ENCODE measurements around the gene KIF6.

The KIF6 gene

DNA sequence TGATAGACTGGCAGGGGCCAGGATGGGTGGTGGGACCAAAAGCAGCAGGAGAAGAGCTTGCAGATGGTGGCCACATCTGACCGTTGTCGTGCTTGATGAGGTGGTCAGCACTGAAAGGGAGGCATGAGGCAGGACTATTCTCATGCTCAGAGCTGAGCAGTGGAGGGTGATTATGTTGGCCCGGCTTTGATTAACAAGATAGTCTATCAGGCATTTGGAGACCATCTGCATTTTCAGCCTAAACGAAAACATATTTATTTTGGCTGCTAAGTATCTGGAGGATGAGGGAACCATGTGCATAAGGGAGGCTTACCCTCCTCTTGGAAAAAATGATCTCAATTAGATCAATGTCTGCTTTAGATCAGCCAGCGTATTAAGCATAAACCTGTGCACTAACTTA lies 261.1 kb downstream of the KIF6 start:
- TF ChIP-seq, protein P1, sequence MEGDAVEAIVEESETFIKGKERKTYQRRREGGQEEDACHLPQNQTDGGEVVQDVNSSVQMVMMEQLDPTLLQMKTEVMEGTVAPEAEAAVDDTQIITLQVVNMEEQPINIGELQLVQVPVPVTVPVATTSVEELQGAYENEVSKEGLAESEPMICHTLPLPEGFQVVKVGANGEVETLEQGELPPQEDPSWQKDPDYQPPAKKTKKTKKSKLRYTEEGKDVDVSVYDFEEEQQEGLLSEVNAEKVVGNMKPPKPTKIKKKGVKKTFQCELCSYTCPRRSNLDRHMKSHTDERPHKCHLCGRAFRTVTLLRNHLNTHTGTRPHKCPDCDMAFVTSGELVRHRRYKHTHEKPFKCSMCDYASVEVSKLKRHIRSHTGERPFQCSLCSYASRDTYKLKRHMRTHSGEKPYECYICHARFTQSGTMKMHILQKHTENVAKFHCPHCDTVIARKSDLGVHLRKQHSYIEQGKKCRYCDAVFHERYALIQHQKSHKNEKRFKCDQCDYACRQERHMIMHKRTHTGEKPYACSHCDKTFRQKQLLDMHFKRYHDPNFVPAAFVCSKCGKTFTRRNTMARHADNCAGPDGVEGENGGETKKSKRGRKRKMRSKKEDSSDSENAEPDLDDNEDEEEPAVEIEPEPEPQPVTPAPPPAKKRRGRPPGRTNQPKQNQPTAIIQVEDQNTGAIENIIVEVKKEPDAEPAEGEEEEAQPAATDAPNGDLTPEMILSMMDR (IDR thresholded peaks at IDR 0.05; ENCODE audit: low read depth, low read length, missing control alignments), result no peak
- DNase-seq (ENCODE audit: extremely low read depth, low read depth), result peak; percentile 39
- no peak overlapping the region for H3K4me3 ChIP-seq (replicated peaks; ENCODE audit: low read depth, low read length)

DNA sequence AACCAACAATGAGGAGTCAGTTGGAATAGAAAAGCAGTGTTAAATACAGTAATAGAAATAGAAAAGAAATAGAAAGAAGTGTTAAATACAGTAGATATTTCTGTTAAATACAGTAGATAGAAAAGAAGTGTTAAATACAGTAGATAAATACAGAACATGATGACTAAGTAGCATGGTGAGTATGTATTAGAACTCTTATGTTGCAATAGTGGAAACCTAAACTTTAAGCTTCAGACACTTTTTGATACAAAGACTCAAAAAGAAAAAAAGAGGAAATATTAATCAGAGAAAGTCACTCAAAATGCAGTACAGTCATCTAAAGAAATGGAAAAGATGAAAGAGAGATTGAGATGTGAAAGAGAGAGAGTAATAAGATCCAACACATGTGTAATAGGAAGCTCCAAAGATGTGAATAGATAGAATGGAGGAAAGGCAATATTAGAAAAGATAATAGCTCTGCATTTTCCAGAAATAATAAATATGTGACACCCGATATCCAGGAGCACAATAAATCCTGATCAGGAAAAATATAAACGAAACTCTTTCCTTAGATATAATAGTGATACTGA lies 271.2 kb downstream of the KIF6 start:
- TF ChIP-seq, protein P1 (IDR thresholded peaks at IDR 0.05; ENCODE audit: low read depth, low read length, missing control alignments), result no peak
- no peak for DNase-seq (ENCODE audit: extremely low read depth, low read depth)
- H3K4me3 ChIP-seq (replicated peaks; ENCODE audit: low read depth, low read length), result no peak overlapping the region

DNA sequence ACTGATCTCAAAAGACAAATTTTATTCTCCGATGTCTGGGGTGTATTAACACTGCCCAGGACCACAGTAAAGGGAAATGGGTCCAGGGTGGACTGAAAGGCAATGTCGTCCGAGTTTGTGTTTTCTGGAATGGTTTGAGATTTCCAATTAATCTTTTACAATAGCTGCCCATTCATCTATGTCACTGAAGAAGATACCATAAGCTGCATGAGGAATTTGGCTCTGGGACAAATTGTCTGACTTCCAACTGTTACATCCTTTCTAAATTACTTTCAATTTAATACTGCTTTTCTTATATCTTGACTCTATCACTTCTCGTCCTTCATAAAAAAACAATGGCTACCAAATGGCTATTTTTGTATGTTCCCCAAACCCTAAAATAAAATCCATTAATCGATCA lies 272.0 kb downstream of the KIF6 start:
- no peak for DNase-seq (ENCODE audit: extremely low read depth, low read depth)
- H3K4me3 ChIP-seq (replicated peaks; ENCODE audit: low read depth, low read length), result no peak overlapping the region
- TF ChIP-seq, protein P1 (IDR thresholded peaks at IDR 0.05; ENCODE audit: low read depth, low read length, missing control alignments), result no peak

DNA sequence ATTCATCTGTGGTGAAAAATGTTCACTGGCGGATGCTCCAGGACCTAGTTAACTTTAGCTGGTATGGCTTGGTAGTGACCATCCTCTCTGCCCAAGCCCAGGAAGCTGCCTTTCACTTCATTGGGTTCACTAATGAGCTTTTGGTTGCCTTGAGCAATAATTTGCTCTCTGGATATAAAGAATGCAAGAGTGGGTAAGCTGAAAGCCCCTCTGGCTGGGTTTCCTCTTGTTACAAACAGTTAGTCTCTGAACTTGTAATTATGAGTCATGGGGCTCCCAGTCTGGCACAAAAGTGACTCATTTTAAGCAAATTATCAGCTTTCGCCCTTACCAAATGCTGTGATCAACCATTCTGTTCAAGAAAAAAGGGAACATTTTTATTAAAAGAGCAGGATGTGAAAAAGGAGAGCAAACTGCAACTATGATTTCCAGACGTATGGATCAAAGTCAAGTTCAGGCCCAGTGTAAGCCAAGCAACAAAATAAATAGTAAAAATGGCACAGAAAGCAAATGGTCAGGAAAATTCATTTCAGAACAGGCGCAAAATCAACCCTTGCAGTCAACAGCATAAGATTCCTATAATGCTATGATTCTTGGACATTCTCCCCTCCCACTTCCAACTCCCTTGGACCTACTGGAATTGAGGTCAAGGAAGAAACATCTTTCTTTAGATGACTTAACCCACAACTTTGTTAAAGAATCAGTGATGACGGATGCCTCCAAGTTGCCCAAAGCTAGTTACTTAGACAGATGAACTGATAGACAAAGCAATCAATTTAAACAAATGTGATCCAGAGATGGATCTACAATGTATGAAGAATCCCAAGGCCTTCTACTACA lies 272.7 kb downstream of the KIF6 start:
- H3K4me3 ChIP-seq (replicated peaks; ENCODE audit: low read depth, low read length), result no peak overlapping the region
- DNase-seq (ENCODE audit: extremely low read depth, low read depth), result no peak
- TF ChIP-seq, protein P1 (IDR thresholded peaks at IDR 0.05; ENCODE audit: low read depth, low read length, missing control alignments), result no peak

DNA sequence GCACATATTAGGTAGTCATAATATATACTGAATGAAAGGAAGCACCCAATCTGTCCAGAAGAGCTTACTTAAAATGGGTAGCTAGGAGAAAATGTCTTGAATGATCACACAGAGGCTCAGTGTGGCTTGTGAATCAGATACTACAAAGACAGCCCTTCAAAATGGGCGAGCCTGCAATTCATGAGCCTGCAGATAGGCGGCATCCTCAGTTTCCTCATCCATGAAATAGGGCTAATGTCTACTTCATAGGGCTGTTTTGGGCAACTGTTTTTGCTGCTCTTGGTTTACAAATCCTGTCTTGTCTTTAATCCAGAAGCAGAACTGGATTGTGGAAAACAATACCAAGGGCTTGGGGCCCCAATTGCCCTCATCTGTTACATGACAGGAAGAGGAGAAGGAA lies 273.4 kb downstream of the KIF6 start:
- DNase-seq (ENCODE audit: extremely low read depth, low read depth), result no peak

DNA sequence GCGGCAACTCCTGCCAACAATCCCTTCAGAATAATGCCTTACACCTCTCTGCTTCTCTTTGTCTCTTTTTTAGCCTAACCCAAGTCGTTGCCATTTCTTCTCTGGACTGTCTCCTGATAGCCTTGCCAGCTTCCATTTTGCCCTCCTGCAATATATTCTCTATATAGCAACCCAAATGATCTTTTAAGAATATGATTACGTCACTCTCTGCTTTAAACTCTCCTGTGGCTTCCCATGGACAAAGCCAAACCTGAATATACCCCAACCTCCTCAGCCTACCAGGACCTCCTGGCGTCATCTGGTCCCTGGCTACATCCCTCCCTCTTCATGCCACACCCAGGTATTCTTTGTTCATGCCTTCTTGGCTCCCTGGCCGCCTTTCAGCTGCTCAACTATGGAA lies 276.2 kb downstream of the KIF6 start:
- TF ChIP-seq, protein P1 (IDR thresholded peaks at IDR 0.05; ENCODE audit: low read depth, low read length, missing control alignments), result no peak
- H3K4me3 ChIP-seq (replicated peaks; ENCODE audit: low read depth, low read length), result no peak overlapping the region

More for the DNA sequence above, 273.4 kb downstream of the KIF6 start:
- no peak overlapping the region for H3K4me3 ChIP-seq (replicated peaks; ENCODE audit: low read depth, low read length)
- TF ChIP-seq, protein P1 (IDR thresholded peaks at IDR 0.05; ENCODE audit: low read depth, low read length, missing control alignments), result peak; percentile 57

More for the DNA sequence above, 276.2 kb downstream of the KIF6 start:
- no peak for DNase-seq (ENCODE audit: extremely low read depth, low read depth)
